ENCODE results near the gene TBC1D19.

GRCh38 chr4:26729547-26729946 is 145.7 kb downstream of the TBC1D19 start:
- TF ChIP-seq, protein P1, sequence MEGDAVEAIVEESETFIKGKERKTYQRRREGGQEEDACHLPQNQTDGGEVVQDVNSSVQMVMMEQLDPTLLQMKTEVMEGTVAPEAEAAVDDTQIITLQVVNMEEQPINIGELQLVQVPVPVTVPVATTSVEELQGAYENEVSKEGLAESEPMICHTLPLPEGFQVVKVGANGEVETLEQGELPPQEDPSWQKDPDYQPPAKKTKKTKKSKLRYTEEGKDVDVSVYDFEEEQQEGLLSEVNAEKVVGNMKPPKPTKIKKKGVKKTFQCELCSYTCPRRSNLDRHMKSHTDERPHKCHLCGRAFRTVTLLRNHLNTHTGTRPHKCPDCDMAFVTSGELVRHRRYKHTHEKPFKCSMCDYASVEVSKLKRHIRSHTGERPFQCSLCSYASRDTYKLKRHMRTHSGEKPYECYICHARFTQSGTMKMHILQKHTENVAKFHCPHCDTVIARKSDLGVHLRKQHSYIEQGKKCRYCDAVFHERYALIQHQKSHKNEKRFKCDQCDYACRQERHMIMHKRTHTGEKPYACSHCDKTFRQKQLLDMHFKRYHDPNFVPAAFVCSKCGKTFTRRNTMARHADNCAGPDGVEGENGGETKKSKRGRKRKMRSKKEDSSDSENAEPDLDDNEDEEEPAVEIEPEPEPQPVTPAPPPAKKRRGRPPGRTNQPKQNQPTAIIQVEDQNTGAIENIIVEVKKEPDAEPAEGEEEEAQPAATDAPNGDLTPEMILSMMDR (IDR thresholded peaks at IDR 0.05 in 4 of 5, conservative IDR thresholded peaks at IDR 0.05 in 1 of 5) = no peak
- TF ChIP-seq POLR2A (IDR thresholded peaks at IDR 0.05) = no peak
